ENCODE data around the gene TPCN2. TPM values are rescaled to one million over a fixed set of nuclear protein-coding genes. Genes with fewer than 3 reads are reported as not detected.

The TPCN2 gene
- total and polyA plus RNA-seq, 9 of the 15 experiments (the other 6 are each of a cell fraction or from before 2014, with no cell fraction given) = 0.66 to 10.2 (median 4.6) TPM

DNA sequence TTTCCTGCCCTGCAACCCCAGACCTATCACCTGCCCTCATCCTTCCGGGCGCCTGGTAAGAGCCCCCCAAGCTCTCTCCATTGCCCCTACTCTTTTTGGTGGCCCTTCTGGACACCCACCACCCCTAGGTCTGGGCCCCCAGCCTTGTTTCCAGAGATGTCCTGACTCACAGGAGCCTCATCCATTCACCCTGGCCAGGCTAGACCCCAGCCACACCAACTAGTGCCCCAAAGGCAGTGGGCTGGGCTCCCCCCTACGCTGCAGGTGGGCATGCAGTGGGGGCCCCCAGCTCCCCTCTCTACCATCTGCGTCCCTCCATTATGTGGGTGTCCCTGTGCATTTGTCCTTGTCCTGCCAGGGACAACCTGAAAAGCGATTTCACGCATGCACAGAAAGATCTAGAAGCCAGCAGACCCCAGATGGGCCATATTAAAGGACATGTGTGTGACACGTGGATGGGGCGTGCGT is 37.1 kb upstream of the TPCN2 start:
- no peak overlapping the region for H3K4me2 ChIP-seq (ENCODE audit: insufficient read depth, low read length)
- ChIA-PET CTCF (ENCODE audit: low intra/inter-chr PET ratio) (no interaction called here), POLR2A (interaction anchor here (2.0 kb wide), 1 partner anchor 9 kb away, joined by 8 read pairs; no protein-coding TSS in a partner anchor)
- H3K9me3 ChIP-seq (replicated peaks; ENCODE audit: control insufficient read depth, insufficient read depth, low read depth, low read length) = no peaks in the 10 kb centered on the region
- in situ Hi-C loops (cut with MboI) (no loop called here), intact Hi-C loops (cut with micrococcal nuclease) (no loop called here)
- no peak overlapping the region for H2AFZ ChIP-seq (ENCODE audit: low read depth, low read length)
- peaks cover 0 to 45% of the 10 kb centered on the region in 2 experiments; a peak in 3 of 5 replicates for H3K4me1 ChIP-seq (replicated peaks in 1 of 2; ENCODE audit: control insufficient read depth in 2 of 2, insufficient read depth in 2 of 2, low read length in 2 of 2)
- ATAC-seq (no peak), DNase-seq (ENCODE audit: extremely low read depth in 1 of 4, low spot score in 3 of 4) (no peak), FAIRE-seq (no peak)
- BruUV-seq (replicated peaks) = no TSS peak
- no peak for TF ChIP-seq BCOR (IDR thresholded peaks at IDR 0.05)
- TF ChIP-seq, protein P1, sequence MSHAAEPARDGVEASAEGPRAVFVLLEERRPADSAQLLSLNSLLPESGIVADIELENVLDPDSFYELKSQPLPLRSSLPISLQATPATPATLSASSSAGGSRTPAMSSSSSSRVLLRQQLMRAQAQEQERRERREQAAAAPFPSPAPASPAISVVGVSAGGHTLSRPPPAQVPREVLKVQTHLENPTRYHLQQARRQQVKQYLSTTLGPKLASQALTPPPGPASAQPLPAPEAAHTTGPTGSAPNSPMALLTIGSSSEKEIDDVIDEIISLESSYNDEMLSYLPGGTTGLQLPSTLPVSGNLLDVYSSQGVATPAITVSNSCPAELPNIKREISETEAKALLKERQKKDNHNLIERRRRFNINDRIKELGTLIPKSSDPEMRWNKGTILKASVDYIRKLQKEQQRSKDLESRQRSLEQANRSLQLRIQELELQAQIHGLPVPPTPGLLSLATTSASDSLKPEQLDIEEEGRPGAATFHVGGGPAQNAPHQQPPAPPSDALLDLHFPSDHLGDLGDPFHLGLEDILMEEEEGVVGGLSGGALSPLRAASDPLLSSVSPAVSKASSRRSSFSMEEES (CRISPR knock-in tag; IDR thresholded peaks at IDR 0.05) = no peak
- TF ChIP-seq, protein P2, sequence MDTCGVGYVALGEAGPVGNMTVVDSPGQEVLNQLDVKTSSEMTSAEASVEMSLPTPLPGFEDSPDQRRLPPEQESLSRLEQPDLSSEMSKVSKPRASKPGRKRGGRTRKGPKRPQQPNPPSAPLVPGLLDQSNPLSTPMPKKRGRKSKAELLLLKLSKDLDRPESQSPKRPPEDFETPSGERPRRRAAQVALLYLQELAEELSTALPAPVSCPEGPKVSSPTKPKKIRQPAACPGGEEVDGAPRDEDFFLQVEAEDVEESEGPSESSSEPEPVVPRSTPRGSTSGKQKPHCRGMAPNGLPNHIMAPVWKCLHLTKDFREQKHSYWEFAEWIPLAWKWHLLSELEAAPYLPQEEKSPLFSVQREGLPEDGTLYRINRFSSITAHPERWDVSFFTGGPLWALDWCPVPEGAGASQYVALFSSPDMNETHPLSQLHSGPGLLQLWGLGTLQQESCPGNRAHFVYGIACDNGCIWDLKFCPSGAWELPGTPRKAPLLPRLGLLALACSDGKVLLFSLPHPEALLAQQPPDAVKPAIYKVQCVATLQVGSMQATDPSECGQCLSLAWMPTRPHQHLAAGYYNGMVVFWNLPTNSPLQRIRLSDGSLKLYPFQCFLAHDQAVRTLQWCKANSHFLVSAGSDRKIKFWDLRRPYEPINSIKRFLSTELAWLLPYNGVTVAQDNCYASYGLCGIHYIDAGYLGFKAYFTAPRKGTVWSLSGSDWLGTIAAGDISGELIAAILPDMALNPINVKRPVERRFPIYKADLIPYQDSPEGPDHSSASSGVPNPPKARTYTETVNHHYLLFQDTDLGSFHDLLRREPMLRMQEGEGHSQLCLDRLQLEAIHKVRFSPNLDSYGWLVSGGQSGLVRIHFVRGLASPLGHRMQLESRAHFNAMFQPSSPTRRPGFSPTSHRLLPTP (IDR thresholded peaks at IDR 0.05; ENCODE audit: borderline replicate concordance, extremely low read depth, insufficient read length) = no peak
- TF ChIP-seq GATAD2B (IDR thresholded peaks at IDR 0.05; ENCODE audit: borderline replicate concordance) = no peak
- TF ChIP-seq PCBP2 (IDR thresholded peaks at IDR 0.05; ENCODE audit: low read depth, low read length, poor library complexity, severe bottlenecking) = no peak
- no peak for TF ChIP-seq ZNF134 (CRISPR knock-in tag; conservative IDR thresholded peaks at IDR 0.05)
- TF ChIP-seq, protein P3, sequence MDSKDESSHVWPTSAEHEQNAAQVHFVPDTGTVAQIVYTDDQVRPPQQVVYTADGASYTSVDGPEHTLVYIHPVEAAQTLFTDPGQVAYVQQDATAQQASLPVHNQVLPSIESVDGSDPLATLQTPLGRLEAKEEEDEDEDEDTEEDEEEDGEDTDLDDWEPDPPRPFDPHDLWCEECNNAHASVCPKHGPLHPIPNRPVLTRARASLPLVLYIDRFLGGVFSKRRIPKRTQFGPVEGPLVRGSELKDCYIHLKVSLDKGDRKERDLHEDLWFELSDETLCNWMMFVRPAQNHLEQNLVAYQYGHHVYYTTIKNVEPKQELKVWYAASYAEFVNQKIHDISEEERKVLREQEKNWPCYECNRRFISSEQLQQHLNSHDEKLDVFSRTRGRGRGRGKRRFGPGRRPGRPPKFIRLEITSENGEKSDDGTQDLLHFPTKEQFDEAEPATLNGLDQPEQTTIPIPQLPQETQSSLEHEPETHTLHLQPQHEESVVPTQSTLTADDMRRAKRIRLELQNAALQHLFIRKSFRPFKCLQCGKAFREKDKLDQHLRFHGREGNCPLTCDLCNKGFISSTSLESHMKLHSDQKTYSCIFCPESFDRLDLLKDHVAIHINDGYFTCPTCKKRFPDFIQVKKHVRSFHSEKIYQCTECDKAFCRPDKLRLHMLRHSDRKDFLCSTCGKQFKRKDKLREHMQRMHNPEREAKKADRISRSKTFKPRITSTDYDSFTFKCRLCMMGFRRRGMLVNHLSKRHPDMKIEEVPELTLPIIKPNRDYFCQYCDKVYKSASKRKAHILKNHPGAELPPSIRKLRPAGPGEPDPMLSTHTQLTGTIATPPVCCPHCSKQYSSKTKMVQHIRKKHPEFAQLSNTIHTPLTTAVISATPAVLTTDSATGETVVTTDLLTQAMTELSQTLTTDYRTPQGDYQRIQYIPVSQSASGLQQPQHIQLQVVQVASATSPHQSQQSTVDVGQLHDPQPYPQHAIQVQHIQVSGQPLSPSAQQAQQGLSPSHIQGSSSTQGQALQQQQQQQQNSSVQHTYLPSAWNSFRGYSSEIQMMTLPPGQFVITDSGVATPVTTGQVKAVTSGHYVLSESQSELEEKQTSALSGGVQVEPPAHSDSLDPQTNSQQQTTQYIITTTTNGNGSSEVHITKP (IDR thresholded peaks at IDR 0.05; ENCODE audit: partially characterized antibody) = no peak
- TF ChIP-seq, protein P4, sequence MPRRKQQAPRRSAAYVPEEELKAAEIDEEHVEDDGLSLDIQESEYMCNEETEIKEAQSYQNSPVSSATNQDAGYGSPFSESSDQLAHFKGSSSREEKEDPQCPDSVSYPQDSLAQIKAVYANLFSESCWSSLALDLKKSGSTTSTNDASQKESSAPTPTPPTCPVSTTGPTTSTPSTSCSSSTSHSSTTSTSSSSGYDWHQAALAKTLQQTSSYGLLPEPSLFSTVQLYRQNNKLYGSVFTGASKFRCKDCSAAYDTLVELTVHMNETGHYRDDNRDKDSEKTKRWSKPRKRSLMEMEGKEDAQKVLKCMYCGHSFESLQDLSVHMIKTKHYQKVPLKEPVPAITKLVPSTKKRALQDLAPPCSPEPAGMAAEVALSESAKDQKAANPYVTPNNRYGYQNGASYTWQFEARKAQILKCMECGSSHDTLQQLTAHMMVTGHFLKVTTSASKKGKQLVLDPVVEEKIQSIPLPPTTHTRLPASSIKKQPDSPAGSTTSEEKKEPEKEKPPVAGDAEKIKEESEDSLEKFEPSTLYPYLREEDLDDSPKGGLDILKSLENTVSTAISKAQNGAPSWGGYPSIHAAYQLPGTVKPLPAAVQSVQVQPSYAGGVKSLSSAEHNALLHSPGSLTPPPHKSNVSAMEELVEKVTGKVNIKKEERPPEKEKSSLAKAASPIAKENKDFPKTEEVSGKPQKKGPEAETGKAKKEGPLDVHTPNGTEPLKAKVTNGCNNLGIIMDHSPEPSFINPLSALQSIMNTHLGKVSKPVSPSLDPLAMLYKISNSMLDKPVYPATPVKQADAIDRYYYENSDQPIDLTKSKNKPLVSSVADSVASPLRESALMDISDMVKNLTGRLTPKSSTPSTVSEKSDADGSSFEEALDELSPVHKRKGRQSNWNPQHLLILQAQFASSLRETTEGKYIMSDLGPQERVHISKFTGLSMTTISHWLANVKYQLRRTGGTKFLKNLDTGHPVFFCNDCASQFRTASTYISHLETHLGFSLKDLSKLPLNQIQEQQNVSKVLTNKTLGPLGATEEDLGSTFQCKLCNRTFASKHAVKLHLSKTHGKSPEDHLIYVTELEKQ (CRISPR knock-in tag; IDR thresholded peaks at IDR 0.05) = no peak
- peaks cover 33 to 83% of the 10 kb centered on the region in 2 experiments for H3K27me3 ChIP-seq (ENCODE audit: control insufficient read depth in 2 of 2, insufficient read depth in 2 of 2, low read length in 2 of 2)
- H3K27ac ChIP-seq (ENCODE audit: extremely low read depth, low read depth, low read length) = no peak overlapping the region
- no peaks in the 10 kb centered on the region for H3K79me2 ChIP-seq (ENCODE audit: control insufficient read depth, insufficient read depth, low read length)
- H3K36me3 ChIP-seq (ENCODE audit: control insufficient read depth, insufficient read depth, low read length) = no peaks in the 10 kb centered on the region
- H3K9ac ChIP-seq (ENCODE audit: insufficient read depth in 1 of 2, low read depth in 2 of 2, low read length in 2 of 2) = no peak overlapping the region; a peak in 1 of 4 replicates
- 25% methylated on average over 5 of the region's 9 CpGs for WGBS (ENCODE audit: insufficient coverage, low coverage, missing lambda C conversion rate)
- peaks cover 23% of the 10 kb centered on the region for H4K20me1 ChIP-seq (replicated peaks; ENCODE audit: control insufficient read depth, insufficient read depth, low read length)
- no peak overlapping the region for H3K4me3 ChIP-seq
- peaks cover 3% of the 10 kb centered on the region for H3K9me1 ChIP-seq (ENCODE audit: control insufficient read depth, insufficient read depth, low read length)

Measured in K562 (cell line).